GM19328 (cell line): ENCODE results near the gene ESRRA.

Experiments
- ATAC-seq: cut with Tn5 transposase; IDR thresholded peaks from one replicate; pipeline ENCODE4 v1.9.1; 2021; ENCODE audit warnings: mild to moderate bottlenecking, moderate library complexity; ENCODE audit not compliant: unreplicated experiment

ESRRA gene

DNA sequence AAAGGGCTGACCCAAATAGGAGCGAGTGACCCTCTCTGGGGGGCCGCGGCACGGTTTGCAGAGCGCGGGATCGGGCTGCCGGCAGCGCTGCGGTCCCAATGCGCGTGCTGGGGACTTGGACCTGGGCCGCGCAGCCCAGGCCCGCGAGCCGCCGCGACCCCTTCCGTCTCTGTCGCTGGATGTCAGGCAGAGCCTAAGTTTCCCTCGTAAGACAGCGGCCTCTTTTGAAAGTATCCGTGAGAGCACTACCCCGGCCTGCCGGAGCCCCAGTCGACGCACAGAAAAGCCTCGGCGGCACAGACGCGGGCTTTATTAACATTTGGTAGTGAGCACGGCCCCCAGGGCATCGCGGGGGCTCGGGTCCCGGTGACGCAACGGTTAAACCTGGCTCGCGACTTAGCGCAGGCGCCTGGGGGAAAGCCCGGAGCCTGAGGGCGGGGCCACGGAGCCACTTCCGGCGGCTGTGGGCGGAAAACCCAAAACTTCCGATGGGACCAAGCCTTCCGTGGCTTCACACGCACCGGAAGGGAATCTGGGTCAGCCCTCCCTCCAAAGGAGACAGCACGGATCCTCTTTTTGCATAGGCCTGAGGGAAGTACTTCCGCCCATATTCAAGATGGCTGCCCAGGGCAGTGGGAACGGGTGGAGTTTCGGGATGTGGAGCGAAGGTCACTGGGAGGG is 35.6 kb upstream of the ESRRA start:
- peak; percentile 72 for ATAC-seq

DNA sequence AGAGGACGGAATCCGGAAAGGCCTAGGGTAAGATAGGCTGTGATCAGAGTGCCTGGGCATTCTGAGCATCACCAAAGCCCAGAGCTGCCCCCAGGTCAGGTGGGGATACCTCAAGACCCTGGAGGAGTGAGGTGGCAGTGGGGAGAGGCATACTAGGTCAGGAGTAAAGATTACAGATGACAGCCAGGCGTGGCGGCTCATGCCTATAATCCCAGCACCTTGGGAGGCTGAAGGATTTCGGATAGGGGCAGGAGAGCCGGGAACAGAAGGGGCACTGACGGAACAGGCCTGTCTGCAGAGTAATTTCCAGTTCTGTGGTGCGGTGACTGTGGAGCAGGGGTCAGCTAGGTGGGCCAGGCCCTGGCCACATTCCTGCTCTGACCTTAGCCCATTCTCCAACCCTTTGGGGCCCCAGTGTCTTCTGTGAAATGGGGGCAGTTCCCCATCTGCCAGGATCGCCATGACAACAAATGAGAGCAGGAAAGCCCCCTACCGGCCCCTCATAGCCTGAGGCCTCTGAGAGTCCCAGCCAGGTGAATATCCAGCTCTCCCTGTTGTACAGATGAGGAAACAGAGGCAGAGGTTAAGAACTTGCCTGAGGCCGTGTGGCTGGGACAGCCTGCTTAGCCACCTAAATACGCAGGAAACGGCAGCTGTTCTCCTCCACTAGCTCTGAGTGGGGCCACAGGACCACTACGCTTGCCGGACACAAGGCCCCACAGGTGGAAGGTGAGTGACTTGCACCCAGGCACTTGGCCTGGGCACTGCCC is 30.1 kb upstream of the ESRRA start:
- no peak for ATAC-seq

DNA sequence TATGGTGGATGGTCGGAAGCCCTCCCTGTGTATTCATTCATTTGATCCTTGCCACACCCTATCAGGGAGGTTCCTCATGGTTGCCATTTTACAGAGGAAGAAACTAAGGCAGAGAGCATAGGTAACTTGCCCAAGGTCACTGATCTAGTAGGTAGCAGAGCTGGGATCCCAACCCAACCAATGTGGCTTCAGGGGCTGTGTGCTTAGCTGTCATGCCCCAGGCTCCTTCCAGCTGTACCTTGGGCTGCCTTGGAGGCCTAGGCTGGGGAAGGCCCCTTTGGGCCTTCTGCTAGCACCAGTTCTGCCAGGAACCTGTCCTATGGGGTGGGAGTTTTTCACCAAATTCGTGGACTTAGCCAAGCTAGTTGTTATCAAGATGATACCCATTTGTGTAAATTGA is 29.5 kb upstream of the ESRRA start:
- no peak for ATAC-seq

- ATAC-seq: no peak
Observed at GRCh38 chr11:64276653-64277431, 28.5 kb upstream of the ESRRA start.

DNA sequence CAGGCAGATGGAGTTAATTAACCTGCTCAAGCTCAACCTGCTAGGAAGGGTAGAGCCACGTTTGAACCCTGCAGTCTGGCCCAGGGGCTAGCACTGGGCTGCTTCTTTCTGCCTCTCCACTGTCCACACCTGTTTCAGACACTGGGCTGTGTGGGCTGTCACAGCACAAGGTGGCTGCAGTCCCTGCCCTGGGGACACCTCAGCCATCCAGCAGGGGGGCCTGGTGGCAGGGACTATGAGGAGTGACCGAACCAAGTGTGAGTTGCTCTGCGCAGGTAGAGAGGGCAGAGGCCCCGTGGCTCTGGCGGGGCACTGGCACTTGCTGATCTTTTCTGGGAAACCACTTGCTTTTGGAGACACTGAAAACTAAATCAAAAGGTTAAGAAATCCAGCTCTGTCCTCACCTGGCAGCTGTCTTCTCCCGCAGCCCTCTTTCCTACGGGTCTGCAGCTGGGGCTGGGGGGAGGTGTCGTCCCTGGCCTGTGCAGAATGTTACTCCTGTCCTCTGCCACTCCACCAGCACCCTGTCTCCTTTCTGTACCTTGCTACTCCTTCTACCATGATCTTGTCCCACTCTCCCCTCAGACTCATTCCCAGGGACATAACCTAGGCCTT is 26.6 kb upstream of the ESRRA start:
- no peak for ATAC-seq

GRCh38 chr11:64281957-64282770 is 23.2 kb upstream of the ESRRA start:
- ATAC-seq: no peak

GRCh38 chr11:64283092-64283491 is 22.2 kb upstream of the ESRRA start:
- ATAC-seq: no peak

GRCh38 chr11:64284048-64284961 is 21.0 kb upstream of the ESRRA start, which contains the start of gene BAD:
BAD (minus strand) TSS chr11:64284665; CDS start chr11:64284368, 297 bp downstream.
- peak; percentile 73 for ATAC-seq

DNA sequence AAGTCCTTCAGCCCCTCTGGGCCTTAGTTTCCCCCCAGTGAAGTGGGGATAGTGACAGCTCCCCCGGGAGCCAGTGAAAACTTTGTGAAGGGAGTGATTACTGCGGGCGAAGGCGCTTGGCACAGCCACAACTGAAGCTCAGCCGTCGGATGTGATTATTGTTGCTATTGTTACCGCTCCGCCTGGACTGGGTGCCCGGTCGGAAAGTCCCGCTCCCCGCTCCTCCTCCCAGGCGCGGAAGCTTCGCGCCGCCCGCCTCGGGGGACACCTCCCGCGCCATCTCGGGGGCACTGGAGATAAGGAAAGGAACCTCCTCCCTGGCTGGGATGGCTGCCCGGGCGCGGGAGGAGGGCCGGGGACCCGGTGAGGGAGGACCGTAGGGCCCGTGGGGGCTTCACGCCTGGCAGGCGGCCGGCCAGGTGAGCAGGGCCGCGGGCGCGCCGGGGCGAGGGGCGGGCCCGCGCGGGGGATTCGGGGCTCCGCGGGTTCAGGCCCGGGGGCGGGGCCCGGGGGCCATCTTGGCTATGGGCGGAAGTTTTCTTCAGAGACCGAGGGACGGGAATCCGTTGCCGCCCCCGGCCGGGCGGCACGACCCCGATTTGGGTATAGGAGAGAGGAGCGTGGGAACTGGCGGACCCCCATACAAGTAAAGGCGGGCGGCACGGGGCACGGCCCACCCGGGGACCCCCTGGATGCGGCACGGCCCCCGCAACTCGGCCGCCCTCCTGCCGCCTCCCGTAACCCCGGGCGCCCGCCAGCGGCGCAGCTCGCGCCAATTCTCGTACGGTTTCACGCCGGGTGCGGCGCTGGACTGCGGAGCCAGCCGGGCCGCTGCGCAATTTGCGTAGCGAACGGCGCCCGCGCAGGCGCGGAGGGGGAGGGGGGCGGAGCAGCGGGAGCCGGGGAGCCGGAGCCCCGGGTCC is 20.1 kb upstream of the ESRRA start, which contains the start of gene GPR137:
Gene GPR137 (plus strand): TSS at position 887 of the 923 bp plus-strand sequence. CDS start 677 bp downstream, outside the sequence.
- peak; percentile 53 for ATAC-seq

DNA sequence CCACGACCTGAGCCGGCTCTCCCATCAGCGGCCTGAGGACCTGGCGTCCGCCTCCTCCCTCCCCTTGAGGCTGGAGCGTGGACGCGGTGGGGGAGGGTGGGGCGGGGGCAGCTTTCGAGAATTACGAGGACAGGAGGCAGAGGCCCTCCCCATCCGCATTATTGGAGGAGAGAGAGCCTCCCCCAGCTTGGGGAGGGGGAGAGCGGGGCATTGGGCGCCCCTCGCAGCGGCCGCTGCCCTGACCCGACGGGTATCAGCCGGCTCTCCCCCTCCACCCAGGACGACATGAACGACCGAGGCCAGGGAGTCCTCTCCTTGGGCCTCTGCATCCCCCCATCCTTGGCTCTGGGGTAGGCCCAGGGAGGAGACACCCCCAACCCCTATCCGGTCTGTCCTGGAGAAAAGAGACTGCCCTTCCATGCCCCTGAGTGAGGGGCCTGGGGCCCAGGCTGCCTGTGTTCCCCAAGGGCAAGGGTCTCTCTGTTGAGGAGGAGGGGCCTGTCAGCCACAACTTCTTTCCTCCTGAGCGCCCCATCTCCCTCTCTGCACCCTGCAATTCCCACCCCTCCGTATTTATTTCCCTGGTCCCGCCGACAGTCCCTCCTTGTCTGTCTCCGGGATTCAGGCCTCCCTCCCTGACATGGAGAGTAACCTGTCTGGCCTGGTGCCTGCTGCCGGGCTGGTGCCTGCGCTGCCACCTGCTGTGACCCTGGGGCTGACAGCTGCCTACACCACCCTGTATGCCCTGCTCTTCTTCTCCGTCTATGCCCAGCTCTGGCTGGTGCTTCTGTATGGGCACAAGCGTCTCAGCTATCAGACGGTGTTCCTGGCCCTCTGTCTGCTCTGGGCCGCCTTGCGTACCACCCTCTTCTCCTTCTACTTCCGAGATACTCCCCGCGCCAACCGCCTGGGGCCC is 19.2 kb upstream of the ESRRA start:
- ATAC-seq: no peak

- ATAC-seq: no peak
Observed at GRCh38 chr11:64286801-64287159, 18.5 kb upstream of the ESRRA start.

GRCh38 chr11:64287676-64288352 is 17.5 kb upstream of the ESRRA start:
- no peak for ATAC-seq

DNA sequence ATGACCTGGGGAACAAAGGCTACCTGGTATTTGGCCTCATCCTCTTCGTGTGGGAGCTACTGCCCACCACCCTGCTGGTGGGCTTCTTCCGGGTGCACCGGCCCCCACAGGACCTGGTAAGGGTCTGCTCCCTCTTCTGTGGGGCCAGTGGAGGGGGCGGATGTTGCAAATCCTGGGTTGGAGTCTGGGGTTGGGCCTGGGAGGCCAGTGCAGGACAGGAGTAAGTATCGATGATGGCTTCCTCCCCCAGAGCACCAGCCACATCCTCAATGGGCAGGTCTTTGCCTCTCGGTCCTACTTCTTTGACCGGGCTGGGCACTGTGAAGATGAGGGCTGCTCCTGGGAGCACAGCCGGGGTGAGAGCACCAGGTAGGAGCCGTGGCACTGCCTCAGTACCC is 17.0 kb upstream of the ESRRA start:
- ATAC-seq: no peak

DNA sequence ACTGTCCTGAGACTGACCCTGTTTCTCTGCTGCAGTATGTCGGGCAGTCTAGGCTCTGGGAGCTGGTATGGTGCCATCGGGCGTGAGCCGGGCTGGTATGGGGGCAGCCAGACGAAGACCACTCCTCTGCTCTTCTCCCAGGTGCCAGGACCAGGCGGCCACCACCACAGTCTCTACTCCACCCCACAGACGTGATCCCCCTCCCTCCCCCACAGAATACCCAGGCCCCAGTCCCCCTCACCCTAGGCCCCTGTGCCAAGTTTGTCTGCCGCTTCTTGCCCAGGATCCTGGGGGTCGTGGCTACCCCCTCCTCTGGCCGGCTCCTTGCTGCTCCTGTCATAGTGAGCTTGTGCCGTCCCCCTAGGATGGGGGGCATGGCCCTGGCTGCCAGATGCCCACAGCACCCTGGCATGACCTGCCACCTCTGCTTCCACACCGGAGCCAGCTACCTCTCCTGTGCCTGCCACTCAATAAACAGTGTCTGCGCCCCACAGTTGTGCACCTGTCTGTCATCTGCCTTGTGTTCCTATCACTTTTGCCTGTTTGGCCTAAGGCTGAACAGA is 16.2 kb upstream of the ESRRA start:
- no peak for ATAC-seq

- ATAC-seq: no peak
Observed at GRCh38 chr11:64290352-64291261, 14.7 kb upstream of the ESRRA start.
